Right lobe of liver (tissue), 6 donors: ENCODE data around the gene FTO. TPM values are rescaled to one million over a fixed set of nuclear protein-coding genes. Genes with fewer than 3 reads are reported as not detected.

Source experiments
- ATAC-seq, 4 donors: fragments of 200-7000 bp; cut with Tn5 transposase; one replicate each; pipeline ENCODE4 v1.9.1; 2020; ENCODE audit warnings: mild to moderate bottlenecking in 4 of 4, moderate library complexity in 4 of 4
- DNase-seq, 3 donors: peaks; one replicate each; pipeline ENCODE4 v3.0.0-alpha.2; 2020
- H3K27ac ChIP-seq, 3 donors: fragments of 200-600 bp; one replicate each; pipeline ENCODE4 v1.8.0; 2022
- H3K27me3 ChIP-seq, 2 donors: fragments of 200-600 bp; one replicate each; pipeline ENCODE4 v1.8.0; 2022
- H3K36me3 ChIP-seq, 4 donors: fragments of 200-600 bp; sonication (generic) in 1 of 4; one replicate each; pipeline versions ENCODE4 v1.5.1 to v1.8.0; 2017 to 2022; ENCODE audit warnings: control low read depth in 1 of 4
- H3K4me1 ChIP-seq, 4 donors: fragments of 200-600 bp; sonication (generic) in 1 of 4; one replicate each; pipeline versions ENCODE4 v1.5.1 to v1.8.0; 2017 to 2022; ENCODE audit warnings: control low read depth in 1 of 4
- H3K4me3 ChIP-seq, 3 donors: fragments of 200-600 bp; one replicate each; pipeline ENCODE4 v1.8.0; 2022
- H3K9me3 ChIP-seq, 4 donors: fragments of 200-600 bp; sonication (generic) in 1 of 4; one replicate each; pipeline versions ENCODE4 v1.5.1 to v1.8.0; 2017 to 2022; ENCODE audit warnings: control low read depth in 1 of 4
- POLR2A ChIP-seq: fragments of 450-650 bp; IDR thresholded peaks from one replicate; pipeline ENCODE4 v1.6.1; 2017; ENCODE audit warnings: antibody characterized with exemption, mild to moderate bottlenecking
- WGBS: methylation state at CpG from one replicate; pipeline ENCODE4 v1.1.6; 2018; ENCODE audit warnings: low coverage, low lambda C conversion rate; ENCODE audit not compliant: insufficient coverage; ENCODE audit errors: missing lambda C conversion rate; 5-methylcytosine and 5-hydroxymethylcytosine counted together
- intact Hi-C, 2 donors: fragments of 100-400 bp; cut with DNase I; formaldehyde crosslinking; loops; one replicate each; pipeline versions ENCODE4 v1.11.2 to v1.14.1; 2022
- total RNA-seq, 6 experiments: library from RNA; depleted of rRNA in 2 of 6; stranded (reverse); fragments of >200 nt in 2 of 6; fragmentation: NEBNext Ultra II Directional in 3 of 6; extraction: Animal tissue kit (Norgen Biotek cat#: 25700) in 3 of 6; gene quantifications; one replicate each; pipeline versions ENCODE4 v1.1.0 to v1.2.4, GENCODE V29; 2016 to 2023
- TF ChIP-seq, protein P1 (sequence below), 4 donors: fragments of 200-600 bp in 3 of 4; fragments of 450-650 bp in 1 of 4; IDR thresholded peaks; one replicate each; pipeline versions ENCODE4 v1.5.1 to v1.8.0; 2016 to 2022; ENCODE audit warnings: antibody characterized with exemption in 4 of 4, mild to moderate bottlenecking in 2 of 4
- donor health status: DM: no; HTN: yes; CAD: no.
- donor health status: DM: no; HTN: no; CAD: no.
- donor health status: DM: no; HTN: no; CAD: no.
- donor health status: DM: no; HTN: yes; CAD: no.
- donor health status: DM: no; HTN: yes; CAD: no.

Gene FTO
- total RNA-seq, 6 experiments from 2014 or later: 28.9 to 51.6 (median 33.6) TPM

DNA sequence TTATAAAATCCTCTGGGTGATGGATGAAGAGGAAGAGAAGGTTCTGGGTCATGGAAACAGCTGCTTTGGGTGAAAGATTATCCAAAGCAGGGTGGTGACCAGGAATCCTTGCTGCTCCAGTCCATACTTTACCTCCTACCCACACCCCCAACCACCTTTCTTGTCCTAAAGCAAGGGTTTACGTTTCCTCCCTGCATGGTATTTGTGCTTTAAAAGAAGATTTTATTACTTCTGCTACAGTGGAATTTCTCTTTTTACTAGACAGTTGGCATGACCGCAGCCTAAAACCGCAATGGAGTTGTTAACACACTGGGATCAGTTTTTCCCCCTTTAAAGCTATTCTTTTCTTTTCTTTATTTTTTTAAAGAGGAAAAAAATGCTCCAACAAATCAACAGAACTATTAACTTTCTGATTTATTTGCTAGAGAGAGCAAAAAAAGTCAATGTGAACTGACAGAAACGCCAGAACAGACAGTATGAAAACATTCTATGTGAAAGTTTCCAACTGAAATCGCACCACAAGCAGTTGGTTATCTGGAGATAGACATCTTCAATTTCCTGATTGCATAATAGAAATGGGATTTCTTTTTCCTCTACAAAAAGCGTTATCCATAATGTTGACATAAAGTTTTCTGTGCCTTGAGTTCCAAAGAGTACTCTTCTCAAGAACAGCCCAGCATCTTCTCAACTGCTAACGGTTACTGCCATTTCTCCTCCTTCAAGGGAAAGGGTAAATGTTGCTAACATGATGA, 346.7 kb downstream of the FTO start:
- H3K4me1 ChIP-seq: no peaks in the 10 kb centered on the region
- no peak for ATAC-seq
- no peaks in the 10 kb centered on the region for H3K36me3 ChIP-seq
- WGBS: 72% methylated on average over 7 of the region's 7 CpGs
- TF ChIP-seq POLR2A: no peak
- TF ChIP-seq, protein P1, sequence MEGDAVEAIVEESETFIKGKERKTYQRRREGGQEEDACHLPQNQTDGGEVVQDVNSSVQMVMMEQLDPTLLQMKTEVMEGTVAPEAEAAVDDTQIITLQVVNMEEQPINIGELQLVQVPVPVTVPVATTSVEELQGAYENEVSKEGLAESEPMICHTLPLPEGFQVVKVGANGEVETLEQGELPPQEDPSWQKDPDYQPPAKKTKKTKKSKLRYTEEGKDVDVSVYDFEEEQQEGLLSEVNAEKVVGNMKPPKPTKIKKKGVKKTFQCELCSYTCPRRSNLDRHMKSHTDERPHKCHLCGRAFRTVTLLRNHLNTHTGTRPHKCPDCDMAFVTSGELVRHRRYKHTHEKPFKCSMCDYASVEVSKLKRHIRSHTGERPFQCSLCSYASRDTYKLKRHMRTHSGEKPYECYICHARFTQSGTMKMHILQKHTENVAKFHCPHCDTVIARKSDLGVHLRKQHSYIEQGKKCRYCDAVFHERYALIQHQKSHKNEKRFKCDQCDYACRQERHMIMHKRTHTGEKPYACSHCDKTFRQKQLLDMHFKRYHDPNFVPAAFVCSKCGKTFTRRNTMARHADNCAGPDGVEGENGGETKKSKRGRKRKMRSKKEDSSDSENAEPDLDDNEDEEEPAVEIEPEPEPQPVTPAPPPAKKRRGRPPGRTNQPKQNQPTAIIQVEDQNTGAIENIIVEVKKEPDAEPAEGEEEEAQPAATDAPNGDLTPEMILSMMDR (IDR thresholded peaks at IDR 0.05): no peak
- intact Hi-C loops: no loop called here
- H3K4me3 ChIP-seq: no peak overlapping the region
- H3K27me3 ChIP-seq: no peaks in the 10 kb centered on the region
- H3K27ac ChIP-seq: no peak overlapping the region
- DNase-seq: no peak
- H3K9me3 ChIP-seq: no peaks in the 10 kb centered on the region

DNA sequence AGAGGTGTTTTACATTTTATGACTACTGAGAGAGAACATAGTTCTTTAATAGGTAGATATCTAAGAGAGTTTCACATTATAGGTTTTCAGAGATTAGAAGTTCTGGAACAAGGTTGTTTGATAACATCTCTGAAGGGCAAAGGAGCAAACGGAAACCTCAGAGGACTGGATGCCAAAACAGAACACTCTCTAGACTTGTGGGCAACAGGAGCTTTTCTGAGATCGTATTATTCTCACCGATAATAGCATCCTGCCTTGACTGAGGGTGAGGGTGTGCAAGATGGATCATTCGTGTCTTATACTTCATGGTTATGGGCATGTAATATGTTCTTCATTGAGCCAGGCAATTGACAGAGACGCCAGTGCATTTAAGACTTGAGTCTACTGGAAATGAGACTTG, 347.9 kb downstream of the FTO start:
- H3K27ac ChIP-seq: no peak overlapping the region
- ATAC-seq (no peak), DNase-seq (no peak)
- H3K9me3 ChIP-seq: no peaks in the 10 kb centered on the region
- H3K4me1 ChIP-seq: no peaks in the 10 kb centered on the region
- WGBS: 94% methylated on average over 2 of the region's 5 CpGs
- no peak overlapping the region for H3K4me3 ChIP-seq
- no peak for TF ChIP-seq POLR2A
- TF ChIP-seq, protein P1 (IDR thresholded peaks at IDR 0.05): no peak
- H3K27me3 ChIP-seq: no peaks in the 10 kb centered on the region
- intact Hi-C loops: no loop called here
- H3K36me3 ChIP-seq: no peaks in the 10 kb centered on the region

DNA sequence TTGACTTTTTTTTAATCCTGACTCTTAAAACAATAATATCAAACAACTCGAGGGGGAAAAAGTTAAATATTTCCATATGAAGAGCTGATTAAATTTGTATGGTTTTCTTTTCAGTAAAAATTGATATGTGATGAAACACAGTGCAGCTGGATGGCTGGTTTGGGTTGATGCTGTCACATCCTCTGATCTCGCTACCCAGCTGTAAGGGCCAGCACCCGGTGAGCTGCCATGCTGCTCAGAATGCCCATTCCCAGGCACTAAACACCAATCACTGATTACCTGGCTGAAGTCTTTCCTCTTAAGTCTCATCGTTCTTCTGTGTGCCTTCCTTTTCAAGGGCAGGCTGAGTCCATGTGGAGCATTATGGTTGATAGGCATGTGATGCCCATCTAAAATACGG, 348.3 kb downstream of the FTO start:
- Histone ChIP-seq H3K36me3 (no peaks in the 10 kb centered on the region), H3K4me3 (no peak overlapping the region), H3K9me3 (no peaks in the 10 kb centered on the region), H3K4me1 (no peaks in the 10 kb centered on the region), H3K27ac (no peak overlapping the region), H3K27me3 (no peaks in the 10 kb centered on the region)
- intact Hi-C loops: no loop called here
- WGBS: 75% methylated on average over 5 of the region's 5 CpGs
- TF ChIP-seq POLR2A: no peak
- TF ChIP-seq, protein P1 (IDR thresholded peaks at IDR 0.05): no peak
- ATAC-seq: no peak
- no peak for DNase-seq

DNA sequence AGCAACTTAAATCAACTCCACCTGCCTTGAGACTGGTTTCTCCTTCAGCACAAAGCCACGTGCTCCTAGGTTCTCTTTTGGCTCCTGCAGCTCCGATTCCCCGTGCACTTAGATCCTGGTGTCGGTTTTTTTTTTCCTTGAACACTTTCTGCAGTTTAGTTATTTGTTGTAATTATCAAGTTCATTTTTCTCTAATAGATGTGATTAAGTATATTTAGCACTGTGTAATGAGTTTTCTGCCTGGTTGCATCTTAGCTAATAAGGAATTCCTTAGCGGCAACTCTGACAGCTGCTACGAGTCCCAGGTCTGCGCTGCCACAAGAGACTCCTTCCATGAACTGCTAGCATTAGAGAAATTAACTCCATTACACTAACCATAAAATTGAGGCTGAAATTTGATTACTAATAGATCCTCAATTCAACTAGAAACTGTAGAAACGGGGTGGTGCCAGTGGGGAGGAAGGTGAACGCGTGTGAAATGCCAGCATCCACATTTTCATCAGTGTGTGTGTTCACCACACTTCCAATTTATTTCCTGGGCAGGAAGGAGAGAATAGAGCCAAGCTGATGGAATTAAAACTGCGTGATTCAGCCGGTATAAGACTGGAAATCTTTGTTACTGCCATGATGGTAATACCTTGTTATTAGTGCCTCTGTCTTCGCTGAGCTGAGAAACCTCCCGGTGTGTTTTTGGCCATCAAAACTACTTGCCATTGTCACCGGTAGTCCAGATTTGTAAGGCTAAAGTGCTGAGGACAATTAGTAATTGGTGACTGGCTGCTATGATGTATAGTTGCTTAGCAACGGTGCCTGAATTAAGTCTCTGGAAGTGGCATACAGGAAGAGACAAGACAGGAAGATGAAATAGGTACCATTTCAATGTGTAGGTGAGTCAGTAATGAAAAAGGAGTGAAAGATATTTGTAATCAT, 350.2 kb downstream of the FTO start:
- ATAC-seq (no peak), DNase-seq (no peak)
- H3K4me3 ChIP-seq: no peak overlapping the region
- no peaks in the 10 kb centered on the region for H3K4me1 ChIP-seq
- 93% methylated on average over 12 of the region's 16 CpGs for WGBS
- H3K36me3 ChIP-seq: no peaks in the 10 kb centered on the region
- TF ChIP-seq POLR2A: no peak
- TF ChIP-seq, protein P1 (IDR thresholded peaks at IDR 0.05): no peak
- no peaks in the 10 kb centered on the region for H3K9me3 ChIP-seq
- H3K27me3 ChIP-seq: no peaks in the 10 kb centered on the region
- no peak overlapping the region for H3K27ac ChIP-seq
- intact Hi-C loops: no loop called here
